ENCODE results near the gene ATP6AP1. TPM values are rescaled to one million over a fixed set of nuclear protein-coding genes. Genes with fewer than 3 reads are reported as not detected.

ATP6AP1 gene
- total and polyA plus RNA-seq, 9 of the 15 experiments (the other 6 are each of a cell fraction or from before 2014, with no cell fraction given) = 8.3 to 90.5 (median 52.9) TPM

DNA sequence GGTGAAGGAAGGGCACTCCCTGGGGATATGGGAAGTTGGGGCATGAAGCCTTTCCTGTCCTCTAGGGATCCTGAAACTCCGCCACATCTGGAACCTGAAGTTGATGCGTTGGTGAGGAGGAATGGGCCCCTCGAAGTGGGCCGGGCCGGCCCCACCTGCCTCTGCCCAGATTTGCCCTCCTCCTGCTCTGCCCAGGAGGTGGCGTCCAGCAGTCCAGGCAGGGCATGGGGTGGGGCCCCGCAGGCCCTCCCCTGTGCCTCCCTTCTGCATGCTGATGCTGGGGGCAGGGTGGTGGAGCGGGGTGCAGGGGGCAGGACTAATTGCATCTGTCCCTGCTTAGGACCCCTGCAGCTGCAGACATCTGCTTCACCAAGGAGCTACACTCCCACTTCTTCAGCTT is 15.3 kb upstream of the ATP6AP1 start:
- POLR2A ChIA-PET = interaction anchor here (0.6 to 1.4 kb wide), 2 partner anchors 15 to 25 kb away, joined by 3 read pairs; no protein-coding TSS in a partner anchor

More for the DNA sequence above, 15.3 kb upstream of the ATP6AP1 start:
- TF ChIP-seq HDAC3 (IDR thresholded peaks at IDR 0.05; ENCODE audit: borderline replicate concordance, partially characterized antibody) (no peak), ELF4 (CRISPR knock-in tag; IDR thresholded peaks at IDR 0.05) (no peak)
- TF ChIP-seq, protein P1, sequence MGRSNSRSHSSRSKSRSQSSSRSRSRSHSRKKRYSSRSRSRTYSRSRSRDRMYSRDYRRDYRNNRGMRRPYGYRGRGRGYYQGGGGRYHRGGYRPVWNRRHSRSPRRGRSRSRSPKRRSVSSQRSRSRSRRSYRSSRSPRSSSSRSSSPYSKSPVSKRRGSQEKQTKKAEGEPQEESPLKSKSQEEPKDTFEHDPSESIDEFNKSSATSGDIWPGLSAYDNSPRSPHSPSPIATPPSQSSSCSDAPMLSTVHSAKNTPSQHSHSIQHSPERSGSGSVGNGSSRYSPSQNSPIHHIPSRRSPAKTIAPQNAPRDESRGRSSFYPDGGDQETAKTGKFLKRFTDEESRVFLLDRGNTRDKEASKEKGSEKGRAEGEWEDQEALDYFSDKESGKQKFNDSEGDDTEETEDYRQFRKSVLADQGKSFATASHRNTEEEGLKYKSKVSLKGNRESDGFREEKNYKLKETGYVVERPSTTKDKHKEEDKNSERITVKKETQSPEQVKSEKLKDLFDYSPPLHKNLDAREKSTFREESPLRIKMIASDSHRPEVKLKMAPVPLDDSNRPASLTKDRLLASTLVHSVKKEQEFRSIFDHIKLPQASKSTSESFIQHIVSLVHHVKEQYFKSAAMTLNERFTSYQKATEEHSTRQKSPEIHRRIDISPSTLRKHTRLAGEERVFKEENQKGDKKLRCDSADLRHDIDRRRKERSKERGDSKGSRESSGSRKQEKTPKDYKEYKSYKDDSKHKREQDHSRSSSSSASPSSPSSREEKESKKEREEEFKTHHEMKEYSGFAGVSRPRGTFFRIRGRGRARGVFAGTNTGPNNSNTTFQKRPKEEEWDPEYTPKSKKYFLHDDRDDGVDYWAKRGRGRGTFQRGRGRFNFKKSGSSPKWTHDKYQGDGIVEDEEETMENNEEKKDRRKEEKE (IDR thresholded peaks at IDR 0.05; ENCODE audit: borderline replicate concordance in 1 of 2, control insufficient read depth in 1 of 2, low read depth in 2 of 2, low read length in 1 of 2) = no peak
- DNase-seq (ENCODE audit: extremely low read depth in 1 of 4, low spot score in 3 of 4) (no peak), FAIRE-seq (no peak), ATAC-seq (no peak)
- no peaks in the 10 kb centered on the region for H3K9me1 ChIP-seq (ENCODE audit: control insufficient read depth, insufficient read depth, low read length)
- intact Hi-C loops (cut with micrococcal nuclease) (no loop called here), in situ Hi-C loops (cut with MboI) (no loop called here)
- WGBS (ENCODE audit: insufficient coverage, low coverage, missing lambda C conversion rate) = 89% methylated on average over 5 of the region's 8 CpGs
- peak overlapping the region in 1 of 2 experiments; percentile 45; a peak in 1 of 4 replicates for H3K9ac ChIP-seq (ENCODE audit: insufficient read depth in 1 of 2, low read depth in 2 of 2, low read length in 2 of 2)
- CTCF ChIA-PET (ENCODE audit: low intra/inter-chr PET ratio) = no interaction called here
- no peak overlapping the region for H3K27ac ChIP-seq (ENCODE audit: extremely low read depth, low read depth, low read length)
- no peaks in the 10 kb centered on the region for H3K9me3 ChIP-seq (replicated peaks; ENCODE audit: control insufficient read depth, insufficient read depth, low read depth, low read length)
- peaks cover 7% of the 10 kb centered on the region; the same call in 1 of the 3 replicates for H3K36me3 ChIP-seq (ENCODE audit: control insufficient read depth, insufficient read depth, low read length)
- BruUV-seq (replicated peaks) = no TSS peak
- H3K4me1 ChIP-seq (replicated peaks in 1 of 2; ENCODE audit: control insufficient read depth in 2 of 2, insufficient read depth in 2 of 2, low read length in 2 of 2) = peaks cover 12 to 46% of the 10 kb centered on the region in 2 experiments; a peak in 4 of 5 replicates
- H3K4me3 ChIP-seq = no peak overlapping the region
- no peaks in the 10 kb centered on the region for H4K20me1 ChIP-seq (replicated peaks; ENCODE audit: control insufficient read depth, insufficient read depth, low read length)
- H2AFZ ChIP-seq (ENCODE audit: low read depth, low read length) = no peak overlapping the region
- no peak overlapping the region for H3K4me2 ChIP-seq (ENCODE audit: insufficient read depth, low read length)
- H3K27me3 ChIP-seq (ENCODE audit: control insufficient read depth in 2 of 2, insufficient read depth in 2 of 2, low read length in 2 of 2) = no peaks in the 10 kb centered on the region
- peaks cover 25% of the 10 kb centered on the region for H3K79me2 ChIP-seq (ENCODE audit: control insufficient read depth, insufficient read depth, low read length)

Data from K562 (cell line).